Liver (tissue), 3 donors: ENCODE results near the gene SLAIN2.
"Not testable (repeated sequence)": the region's sequence is repeated elsewhere in the genome, so short reads cannot be mapped to it uniquely, and the experiment has no call there.

Source experiments
- ATF3 ChIP-seq: IDR thresholded peaks from 2 replicates; pipeline ENCODE4 v1.6.1; 2016; ENCODE audit warnings: antibody characterized with exemption
- CTCF ChIP-seq: fragments of 150-350 bp; IDR thresholded peaks from 2 replicates; pipeline ENCODE4 v1.5.1; 2017; ENCODE audit warnings: improper control_type of control experiment, low read depth, low read length; ENCODE audit not compliant: missing input control
- EGR1 ChIP-seq, 2 donors: IDR thresholded peaks; 2 replicates each; pipeline ENCODE4 v1.6.1; 2016 to 2018; ENCODE audit warnings: antibody characterized with exemption in 2 of 2, low read depth in 2 of 2
- GABPA ChIP-seq, 2 donors: IDR thresholded peaks in 1 of 2; conservative IDR thresholded peaks in 1 of 2; 2 replicates each; pipeline ENCODE4 v1.6.1; 2016; ENCODE audit warnings: antibody characterized with exemption in 2 of 2, mild to moderate bottlenecking in 1 of 2, moderate library complexity in 1 of 2
- JUND ChIP-seq, 2 donors: IDR thresholded peaks; 2 replicates each; pipeline ENCODE4 v1.6.1; 2016; ENCODE audit warnings: antibody characterized with exemption in 2 of 2
- RAD21 ChIP-seq, 2 donors: IDR thresholded peaks; 2 replicates each; pipeline ENCODE4 v1.6.1; 2016; ENCODE audit warnings: antibody characterized with exemption in 2 of 2, mild to moderate bottlenecking in 2 of 2
- REST ChIP-seq: IDR thresholded peaks from 2 replicates; pipeline ENCODE4 v1.6.1; 2016; ENCODE audit warnings: antibody characterized with exemption, mild to moderate bottlenecking
- SP1 ChIP-seq: IDR thresholded peaks from 2 replicates; pipeline ENCODE4 v1.6.1; 2018; ENCODE audit warnings: antibody characterized with exemption, mild to moderate bottlenecking
- YY1 ChIP-seq: IDR thresholded peaks from 2 replicates; pipeline ENCODE4 v1.6.1; 2016; ENCODE audit warnings: antibody characterized with exemption, mild to moderate bottlenecking
- donor health status: healthy.
- donor health status: healthy.

GRCh38 chr4:48440914-48441313 lies 99.6 kb downstream of the SLAIN2 start:
- TF ChIP-seq CTCF; REST; ATF3; GABPA (IDR thresholded peaks at IDR 0.05 in 1 of 2, conservative IDR thresholded peaks at IDR 0.05 in 1 of 2); RAD21 (IDR thresholded peaks at IDR 0.05); JUND (IDR thresholded peaks at IDR 0.05); YY1; EGR1 (IDR thresholded peaks at IDR 0.05; ENCODE audit: low read depth in 2 of 2); SP1: not testable (repeated sequence)
